H9 (cell line): ENCODE results near the gene CRLF3. TPM values are rescaled to one million over a fixed set of nuclear protein-coding genes. Genes with fewer than 3 reads are reported as not detected.
A peak's percentile ranks its signal among the peaks of the same experiment; 100 is the strongest.

ENCODE experiments used
- DNase-seq: peaks from one replicate; pipeline ENCODE4 v3.0.0-alpha.2; 2017
- H2AFZ ChIP-seq: one replicate; pipeline ENCODE4 v1.6.1; 2013; ENCODE audit warnings: mild to moderate bottlenecking, low read length, control low read depth, moderate library complexity
- H2AK5ac ChIP-seq: 2 replicates; pipeline ENCODE4 v1.6.1; 2013; ENCODE audit warnings: low read length, control low read depth, mixed read lengths; ENCODE audit not compliant: insufficient read length
- H2BK120ac ChIP-seq: one replicate; pipeline ENCODE4 v1.6.1; 2013; ENCODE audit warnings: low read depth, mild to moderate bottlenecking, low read length, control low read depth, inconsistent platforms; ENCODE audit not compliant: poor library complexity, severe bottlenecking
- H2BK12ac ChIP-seq: 2 replicates; pipeline ENCODE4 v1.6.1; 2013; ENCODE audit warnings: low read length, control low read depth, mixed read lengths, low read depth; ENCODE audit not compliant: insufficient read length
- H2BK15ac ChIP-seq: 2 replicates; pipeline ENCODE4 v1.6.1; 2013; ENCODE audit warnings: low read depth, low read length, control low read depth
- H2BK20ac ChIP-seq: one replicate; pipeline ENCODE4 v1.6.1; 2013; ENCODE audit warnings: low read depth, mild to moderate bottlenecking, low read length, control low read depth, inconsistent platforms; ENCODE audit not compliant: poor library complexity, severe bottlenecking
- H2BK5ac ChIP-seq: 2 replicates; pipeline ENCODE4 v1.6.1; 2013; ENCODE audit warnings: low read length, control low read depth, mixed read lengths; ENCODE audit not compliant: insufficient read length
- H3K14ac ChIP-seq: 2 replicates; pipeline ENCODE4 v1.6.1; 2013; ENCODE audit warnings: low read length, control low read depth; ENCODE audit not compliant: insufficient read depth
- H3K18ac ChIP-seq: 2 replicates; pipeline ENCODE4 v1.6.1; 2013; ENCODE audit warnings: low read depth, mild to moderate bottlenecking, mixed read lengths, low read length, control low read depth; ENCODE audit not compliant: insufficient read length
- H3K23ac ChIP-seq: 2 replicates; pipeline ENCODE4 v1.6.1; 2013; ENCODE audit warnings: low read length, control low read depth, mixed read lengths, low read depth; ENCODE audit not compliant: insufficient read length
- H3K23me2 ChIP-seq: 2 replicates; pipeline ENCODE4 v1.6.1; 2013; ENCODE audit warnings: low read depth, mild to moderate bottlenecking, mixed read lengths, low read length, control low read depth; ENCODE audit not compliant: insufficient read length, poor library complexity, severe bottlenecking
- H3K27ac ChIP-seq: 2 replicates; pipeline ENCODE4 v1.5.1; 2013; ENCODE audit warnings: low read length, control low read depth, mixed read lengths, low read depth; ENCODE audit not compliant: insufficient read length
- H3K27me3 ChIP-seq: 2 replicates; pipeline ENCODE4 v1.6.1; 2013; ENCODE audit warnings: low read length, control low read depth, inconsistent platforms; ENCODE audit not compliant: insufficient read depth
- H3K4ac ChIP-seq: 2 replicates; pipeline ENCODE4 v1.6.1; 2013; ENCODE audit warnings: low read depth, mild to moderate bottlenecking, control low read depth, inconsistent platforms, low read length, moderate library complexity
- H3K4me1 ChIP-seq: 2 replicates; pipeline ENCODE4 v1.6.1; 2013; ENCODE audit warnings: low read length, control low read depth, inconsistent platforms; ENCODE audit not compliant: insufficient read depth
- H3K4me2 ChIP-seq: 2 replicates; pipeline ENCODE4 v1.6.1; 2013; ENCODE audit warnings: low read length, control low read depth, mixed read lengths; ENCODE audit not compliant: insufficient read length, insufficient read depth
- H3K56ac ChIP-seq: 2 replicates; pipeline ENCODE4 v1.6.1; 2013; ENCODE audit warnings: low read depth, mild to moderate bottlenecking, mixed read lengths, low read length, control low read depth; ENCODE audit not compliant: insufficient read length
- H3K79me1 ChIP-seq: 2 replicates; pipeline ENCODE4 v1.6.1; 2013; ENCODE audit warnings: low read depth, mild to moderate bottlenecking, moderate library complexity, low read length, control low read depth, inconsistent platforms; ENCODE audit not compliant: insufficient read depth, poor library complexity, severe bottlenecking
- H3K79me2 ChIP-seq: 2 replicates; pipeline ENCODE4 v1.6.1; 2013; ENCODE audit warnings: low read length, control low read depth, inconsistent platforms; ENCODE audit not compliant: insufficient read depth
- H3K9ac ChIP-seq: 2 replicates; pipeline ENCODE4 v1.6.1; 2013; ENCODE audit warnings: low read length, control low read depth, mixed read lengths; ENCODE audit not compliant: insufficient read length; ENCODE audit errors: extremely low read depth
- H3K9me3 ChIP-seq: one replicate; pipeline ENCODE4 v1.6.1; 2013; ENCODE audit warnings: low read depth, low read length, inconsistent platforms; ENCODE audit not compliant: control insufficient read depth
- H3T11ph ChIP-seq: one replicate; pipeline ENCODE4 v1.6.1; 2013; ENCODE audit warnings: mild to moderate bottlenecking, low read length, control low read depth, inconsistent platforms
- H4K20me1 ChIP-seq: one replicate; pipeline ENCODE4 v1.6.1; 2013; ENCODE audit not compliant: control insufficient read depth, insufficient read length, insufficient read depth
- H4K5ac ChIP-seq: 2 replicates; pipeline ENCODE4 v1.6.1; 2013; ENCODE audit warnings: low read depth, mild to moderate bottlenecking, mixed read lengths, low read length, control low read depth; ENCODE audit not compliant: insufficient read length
- H4K8ac ChIP-seq: replicated peaks from 2 replicates; pipeline ENCODE4 v1.6.1; 2013; ENCODE audit warnings: low read length, control low read depth, mixed read lengths, low read depth; ENCODE audit not compliant: insufficient read length
- H4K91ac ChIP-seq: 2 replicates; pipeline ENCODE4 v1.6.1; 2013; ENCODE audit warnings: low read depth, mild to moderate bottlenecking, moderate library complexity, mixed read lengths, low read length, control low read depth; ENCODE audit not compliant: insufficient read length
- H3K27ac Mint-ChIP-seq, 3 experiments: 2 replicates in 2 of 3; 3 replicates in 1 of 3; pipeline ENCODE4 v1.8.0; 2020 to 2021; ENCODE audit warnings: mixed read lengths in 3 of 3, mild to moderate bottlenecking in 1 of 3, moderate library complexity in 1 of 3
- H3K27me3 Mint-ChIP-seq: 2 replicates; pipeline ENCODE4 v1.8.0; 2021; ENCODE audit warnings: low read depth, mild to moderate bottlenecking, moderate library complexity, mixed read lengths
- H3K36me3 Mint-ChIP-seq, 3 experiments: 2 replicates in 2 of 3; 3 replicates in 1 of 3; pipeline ENCODE4 v1.8.0; 2020 to 2021; ENCODE audit warnings: low read depth in 3 of 3, mixed read lengths in 3 of 3; ENCODE audit not compliant: insufficient read depth in 1 of 3
- H3K4me1 Mint-ChIP-seq, 2 experiments: 2 replicates each; pipeline ENCODE4 v1.8.0; 2020; ENCODE audit warnings: mixed read lengths in 2 of 2
- H3K4me3 Mint-ChIP-seq, 2 experiments: 2 replicates in 1 of 2; 3 replicates in 1 of 2; pipeline ENCODE4 v1.8.0; 2020 to 2021; ENCODE audit warnings: mild to moderate bottlenecking in 2 of 2, mixed read lengths in 2 of 2, moderate library complexity in 1 of 2
- H3K9me3 Mint-ChIP-seq, 2 experiments: 2 replicates in 1 of 2; 3 replicates in 1 of 2; pipeline ENCODE4 v1.8.0; 2020; ENCODE audit warnings: mild to moderate bottlenecking in 2 of 2, mixed read lengths in 2 of 2, moderate library complexity in 1 of 2
- WGBS: extraction: QIAGEN DNeasy Blood & Tissue Kit; methylation state at CpG from one replicate; pipeline ENCODE4 v1.1.7; 2013; ENCODE audit warnings: missing lambda C conversion rate, low lambda C conversion rate, mixed read lengths; ENCODE audit not compliant: insufficient read length; ENCODE audit errors: extremely low coverage; 5-methylcytosine and 5-hydroxymethylcytosine counted together
- total RNA-seq: library from RNA; stranded (reverse); gene quantifications from 2 replicates; pipeline ENCODE4 v1.2.1, GENCODE V29; 2021
- TF ChIP-seq, protein P1 (sequence below): fragments of 200-600 bp; sonication (generic); conservative IDR thresholded peaks from 3 replicates; pipeline ENCODE4 v1.8.0; 2021; ENCODE audit warnings: antibody characterized with exemption, mild to moderate bottlenecking

The CRLF3 gene
- total RNA-seq, 1 experiment from 2014 or later = 18.1 TPM

DNA sequence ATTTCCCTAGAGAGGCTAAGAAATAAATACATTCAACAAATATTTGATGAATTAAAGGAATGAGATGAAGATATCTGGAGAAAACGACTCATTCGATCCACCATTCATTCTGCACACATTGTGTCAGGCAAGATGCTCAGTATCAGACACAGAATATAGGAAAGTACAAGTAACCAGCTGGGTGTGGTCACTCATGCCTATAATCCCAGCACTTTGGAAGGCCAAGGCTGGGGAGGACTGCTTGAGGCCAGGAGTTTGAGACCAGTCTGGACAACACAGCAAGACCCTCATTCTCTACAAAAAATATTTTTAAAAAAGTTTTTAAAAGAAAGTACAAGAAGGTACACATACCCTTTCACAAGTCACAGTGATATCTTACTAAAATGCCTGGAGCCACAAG is 42.3 kb downstream of the CRLF3 start:
- no peaks in the 10 kb centered on the region for H3K27me3 ChIP-seq
- TF ChIP-seq, protein P1, sequence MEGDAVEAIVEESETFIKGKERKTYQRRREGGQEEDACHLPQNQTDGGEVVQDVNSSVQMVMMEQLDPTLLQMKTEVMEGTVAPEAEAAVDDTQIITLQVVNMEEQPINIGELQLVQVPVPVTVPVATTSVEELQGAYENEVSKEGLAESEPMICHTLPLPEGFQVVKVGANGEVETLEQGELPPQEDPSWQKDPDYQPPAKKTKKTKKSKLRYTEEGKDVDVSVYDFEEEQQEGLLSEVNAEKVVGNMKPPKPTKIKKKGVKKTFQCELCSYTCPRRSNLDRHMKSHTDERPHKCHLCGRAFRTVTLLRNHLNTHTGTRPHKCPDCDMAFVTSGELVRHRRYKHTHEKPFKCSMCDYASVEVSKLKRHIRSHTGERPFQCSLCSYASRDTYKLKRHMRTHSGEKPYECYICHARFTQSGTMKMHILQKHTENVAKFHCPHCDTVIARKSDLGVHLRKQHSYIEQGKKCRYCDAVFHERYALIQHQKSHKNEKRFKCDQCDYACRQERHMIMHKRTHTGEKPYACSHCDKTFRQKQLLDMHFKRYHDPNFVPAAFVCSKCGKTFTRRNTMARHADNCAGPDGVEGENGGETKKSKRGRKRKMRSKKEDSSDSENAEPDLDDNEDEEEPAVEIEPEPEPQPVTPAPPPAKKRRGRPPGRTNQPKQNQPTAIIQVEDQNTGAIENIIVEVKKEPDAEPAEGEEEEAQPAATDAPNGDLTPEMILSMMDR = no peak
- H2BK12ac ChIP-seq = no peak overlapping the region
- H3K79me2 ChIP-seq = no peaks in the 10 kb centered on the region
- Mint-ChIP-seq H3K4me1 (no peaks in the 10 kb centered on the region), H3K9me3 (no peaks in the 10 kb centered on the region), H3K36me3 (peaks cover 13 to 66% (median 34%) of the 10 kb centered on the region in 3 experiments), H3K27me3 (no peaks in the 10 kb centered on the region; the same call in 1 of the 2 replicates), H3K4me3 (no peak overlapping the region), H3K27ac (peak overlapping the region in 1 of 3 experiments; percentile 84; a peak in 2 of 7 replicates)
- no peak overlapping the region for H3T11ph ChIP-seq
- no CpG with 5 or more reads among the region's 2 CpGs for WGBS
- DNase-seq = no peak
- H2AK5ac ChIP-seq = no peak overlapping the region
- H4K8ac ChIP-seq = no peak overlapping the region
- H3K9me3 ChIP-seq = no peaks in the 10 kb centered on the region
- H2AFZ ChIP-seq = no peak overlapping the region
- no peaks in the 10 kb centered on the region for H4K20me1 ChIP-seq
- no peak overlapping the region for H2BK5ac ChIP-seq
- H3K14ac ChIP-seq = no peak overlapping the region
- H3K56ac ChIP-seq = no peak overlapping the region
- H3K23me2 ChIP-seq = no peaks in the 10 kb centered on the region
- H3K79me1 ChIP-seq = peaks cover 3% of the 10 kb centered on the region
- H3K4me2 ChIP-seq = no peak overlapping the region
- no peak overlapping the region for H2BK20ac ChIP-seq
- H2BK15ac ChIP-seq = no peak overlapping the region
- H4K5ac ChIP-seq = no peak overlapping the region
- H3K4me1 ChIP-seq = no peaks in the 10 kb centered on the region
- H3K23ac ChIP-seq = no peak overlapping the region
- H2BK120ac ChIP-seq = no peak overlapping the region
- H3K9ac ChIP-seq = no peak overlapping the region
- no peak overlapping the region for H3K4ac ChIP-seq
- H3K18ac ChIP-seq = no peak overlapping the region
- no peak overlapping the region for H3K27ac ChIP-seq
- H4K91ac ChIP-seq = no peak overlapping the region
